Vagina (tissue), 2 donors: ENCODE data around the gene SH3GL3.
A peak's percentile ranks its signal among the peaks of the same experiment; 100 is the strongest.

Experiments
- POLR2A ChIP-seq, 2 donors: fragments of 450-650 bp; IDR thresholded peaks; one replicate each; pipeline ENCODE4 v1.6.1; 2017; ENCODE audit warnings: antibody characterized with exemption in 2 of 2, mild to moderate bottlenecking in 2 of 2, moderate library complexity in 2 of 2
- TF ChIP-seq, protein P1 (sequence below), 3 experiments: fragments of 450-650 bp in 2 of 3; fragments of 200-600 bp in 1 of 3; sonication (generic) in 1 of 3; IDR thresholded peaks; one replicate each; pipeline ENCODE4 v1.5.1; 2017 to 2019; ENCODE audit warnings: antibody characterized with exemption in 3 of 3, mild to moderate bottlenecking in 2 of 3, moderate library complexity in 2 of 3

DNA sequence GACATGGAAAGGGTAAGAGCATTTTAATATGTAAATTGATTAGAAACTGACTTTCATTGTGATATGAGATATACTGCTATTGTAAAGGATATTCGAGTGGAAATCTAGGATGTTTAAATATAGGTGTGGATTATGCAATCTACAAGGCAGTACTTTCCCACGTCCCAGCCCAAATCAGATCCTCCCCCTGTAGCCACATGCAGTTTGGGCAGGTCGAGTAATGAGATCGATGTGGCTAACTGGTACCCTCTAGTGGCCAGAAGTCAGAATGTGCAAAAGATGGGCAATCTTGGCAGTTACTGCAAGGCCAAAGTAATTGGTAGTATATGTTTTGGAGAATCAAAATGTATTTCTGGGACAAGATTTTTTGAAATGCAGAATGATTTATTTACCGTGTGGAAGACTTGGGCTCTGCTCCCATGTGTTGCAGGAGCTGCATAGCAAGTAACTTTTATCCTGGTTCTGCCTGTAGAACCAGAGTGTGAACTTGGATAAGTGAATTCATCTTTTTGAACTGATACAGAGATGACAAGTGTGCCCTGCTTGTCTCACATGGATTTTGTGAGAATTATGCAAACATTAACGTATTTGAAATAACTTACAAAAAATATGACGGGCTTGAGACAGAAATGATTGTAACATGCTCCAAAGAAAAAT lies 112.3 kb downstream of the SH3GL3 start:
- TF ChIP-seq POLR2A (IDR thresholded peaks at IDR 0.05), result no peak
- TF ChIP-seq, protein P1, sequence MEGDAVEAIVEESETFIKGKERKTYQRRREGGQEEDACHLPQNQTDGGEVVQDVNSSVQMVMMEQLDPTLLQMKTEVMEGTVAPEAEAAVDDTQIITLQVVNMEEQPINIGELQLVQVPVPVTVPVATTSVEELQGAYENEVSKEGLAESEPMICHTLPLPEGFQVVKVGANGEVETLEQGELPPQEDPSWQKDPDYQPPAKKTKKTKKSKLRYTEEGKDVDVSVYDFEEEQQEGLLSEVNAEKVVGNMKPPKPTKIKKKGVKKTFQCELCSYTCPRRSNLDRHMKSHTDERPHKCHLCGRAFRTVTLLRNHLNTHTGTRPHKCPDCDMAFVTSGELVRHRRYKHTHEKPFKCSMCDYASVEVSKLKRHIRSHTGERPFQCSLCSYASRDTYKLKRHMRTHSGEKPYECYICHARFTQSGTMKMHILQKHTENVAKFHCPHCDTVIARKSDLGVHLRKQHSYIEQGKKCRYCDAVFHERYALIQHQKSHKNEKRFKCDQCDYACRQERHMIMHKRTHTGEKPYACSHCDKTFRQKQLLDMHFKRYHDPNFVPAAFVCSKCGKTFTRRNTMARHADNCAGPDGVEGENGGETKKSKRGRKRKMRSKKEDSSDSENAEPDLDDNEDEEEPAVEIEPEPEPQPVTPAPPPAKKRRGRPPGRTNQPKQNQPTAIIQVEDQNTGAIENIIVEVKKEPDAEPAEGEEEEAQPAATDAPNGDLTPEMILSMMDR (IDR thresholded peaks at IDR 0.05), result peak; percentile 58 to 71 (median 70)
